HCT116 (cell line): ENCODE data around the gene SRR. TPM values are rescaled to one million over a fixed set of nuclear protein-coding genes. Genes with fewer than 3 reads are reported as not detected.

Source experiments
- ATAC-seq: fragments of 200-7000 bp; cut with Tn5 transposase; 2 replicates; pipeline ENCODE4 v1.9.1; 2020; ENCODE audit warnings: mild to moderate bottlenecking, moderate library complexity
- BruUV-seq: library from RNA; stranded (reverse); fragments of 400-500 nt; replicated peaks from 2 replicates; lab custom pipeline; 2021; lab: Mats Ljungman, UMichigan
- CTCF ChIA-PET: fragments of 300-600 bp; sonication (Branson Sonifier 250); formaldehyde crosslinking; loops from one replicate; lab custom pipeline; 2021; ENCODE audit warnings: antibody characterized with exemption; lab: Charles Lee
- POLR2A ChIA-PET: fragments of 300-600, 350-600 bp; sonication (Branson Sonifier 250); formaldehyde crosslinking; loops from one replicate; lab custom pipeline; 2021; ENCODE audit warnings: antibody characterized with exemption; lab: Charles Lee
- RAD21 ChIA-PET, 2 experiments: fragments of 300-600 bp; sonication (Branson Sonifier 250); formaldehyde crosslinking; loops; one replicate each; lab custom pipeline; 2023; ENCODE audit warnings: low total read pairs in 2 of 2; ENCODE audit not compliant: uncharacterized antibody in 2 of 2, unreplicated experiment in 2 of 2, low non-redundant PET in 1 of 2; lab: Charles Lee
- DNase-seq: peaks from one replicate; pipeline ENCODE4 v3.0.0-alpha.2; 2010; ENCODE audit warnings: low read depth, low spot score
- H2AFZ ChIP-seq: fragments of 200-600 bp; shearing (Covaris generic), sonication (generic); 2 replicates; pipeline ENCODE4 v1.6.1; 2017; ENCODE audit warnings: low read depth, mixed run types, mixed read lengths, antibody characterized with exemption, low read length; ENCODE audit not compliant: poor library complexity, severe bottlenecking
- H3K27ac ChIP-seq: 2 replicates; pipeline ENCODE4 v1.5.1; 2012; ENCODE audit warnings: low read depth, low read length
- H3K27me3 ChIP-seq: fragments of 200-600 bp; sonication (generic); 2 replicates; pipeline ENCODE4 v1.6.1; 2016; ENCODE audit warnings: mixed run types, low read length, mixed read lengths; ENCODE audit not compliant: insufficient read depth
- H3K36me3 ChIP-seq, 2 experiments: fragments of 200-500 bp in 1 of 2; fragments of 200-600 bp in 1 of 2; sonication (Bioruptor generic) in 1 of 2; sonication (generic) in 1 of 2; 2 replicates each; pipeline versions ENCODE4 v1.5.1 to v1.6.1; 2014 to 2016; ENCODE audit warnings: low read length in 2 of 2, inconsistent platforms in 1 of 2, mixed read lengths in 1 of 2, mixed run types in 1 of 2; ENCODE audit not compliant: insufficient read depth in 2 of 2, control insufficient read depth in 1 of 2
- H3K4me1 ChIP-seq, 2 experiments: fragments of 200-600 bp in 1 of 2; sonication (generic) in 1 of 2; 2 replicates each; pipeline versions ENCODE4 v1.5.1 to v1.6.1; 2012 to 2017; ENCODE audit warnings: low read length in 2 of 2, inconsistent platforms in 1 of 2, mild to moderate bottlenecking in 1 of 2, mixed read lengths in 1 of 2, mixed run types in 1 of 2, moderate library complexity in 1 of 2; ENCODE audit not compliant: insufficient read depth in 2 of 2, control insufficient read depth in 1 of 2
- H3K4me2 ChIP-seq: fragments of 200-600 bp; sonication (generic); 2 replicates; pipeline ENCODE4 v1.6.1; 2017; ENCODE audit warnings: mixed run types, low read length, mixed read lengths
- H3K4me3 ChIP-seq, 2 experiments: fragments of 200-600 bp in 1 of 2; sonication (generic) in 1 of 2; replicated peaks in 1 of 2; 2 replicates each; pipeline ENCODE4 v1.5.1; 2011 to 2016; ENCODE audit warnings: low read length in 2 of 2, control low read depth in 1 of 2, low read depth in 1 of 2, mild to moderate bottlenecking in 1 of 2, mixed read lengths in 1 of 2, mixed run types in 1 of 2
- H3K79me2 ChIP-seq: fragments of 200-600 bp; sonication (generic); 2 replicates; pipeline ENCODE4 v1.6.1; 2017; ENCODE audit warnings: mild to moderate bottlenecking, mixed run types, low read length, moderate library complexity, mixed read lengths; ENCODE audit not compliant: insufficient read depth
- H3K9ac ChIP-seq: fragments of 200-600 bp; sonication (generic); 2 replicates; pipeline ENCODE4 v1.6.1; 2016; ENCODE audit warnings: low read length, mixed read lengths
- H3K9me2 ChIP-seq: fragments of 200-600 bp; sonication (generic), shearing (Covaris generic); 2 replicates; pipeline ENCODE4 v1.6.1; 2017; ENCODE audit warnings: mixed run types, mild to moderate bottlenecking, moderate library complexity; ENCODE audit not compliant: insufficient read depth
- H3K9me3 ChIP-seq, 2 experiments: fragments of 200-500 bp in 1 of 2; fragments of 200-600 bp in 1 of 2; sonication (Bioruptor generic) in 1 of 2; sonication (generic) in 1 of 2; 2 replicates each; pipeline ENCODE4 v1.6.1; 2014 to 2017; ENCODE audit warnings: low read length in 2 of 2, mixed read lengths in 2 of 2, inconsistent platforms in 1 of 2, low read depth in 1 of 2, mild to moderate bottlenecking in 1 of 2, mixed run types in 1 of 2, moderate library complexity in 1 of 2; ENCODE audit not compliant: control insufficient read depth in 1 of 2, insufficient read depth in 1 of 2
- H4K20me1 ChIP-seq: fragments of 200-600 bp; sonication (generic), shearing (Covaris generic); 2 replicates; pipeline ENCODE4 v1.6.1; 2017; ENCODE audit warnings: mixed run types, mild to moderate bottlenecking, moderate library complexity; ENCODE audit not compliant: insufficient read depth
- CEBPB ChIP-seq: IDR thresholded peaks from 2 replicates; pipeline ENCODE4 v1.6.1; 2012; ENCODE audit warnings: low read depth
- EGR1 ChIP-seq: IDR thresholded peaks from 2 replicates; pipeline ENCODE4 v1.6.1; 2012; ENCODE audit warnings: low read depth
- EZH2phosphoT487 ChIP-seq: fragments of 200-600 bp; IDR thresholded peaks from 2 replicates; pipeline ENCODE4 v1.6.1; 2018; ENCODE audit warnings: antibody characterized with exemption, borderline replicate concordance
- FOSL1 ChIP-seq: IDR thresholded peaks from 2 replicates; pipeline ENCODE4 v1.6.1; 2012; ENCODE audit warnings: low read depth
- MAX ChIP-seq: IDR thresholded peaks from 2 replicates; pipeline ENCODE4 v1.6.1; 2012
- POLR2A ChIP-seq: IDR thresholded peaks from 2 replicates; pipeline ENCODE4 v1.7.0; 2011; ENCODE audit warnings: borderline replicate concordance; ENCODE audit not compliant: insufficient read depth, insufficient read length; ENCODE audit errors: extremely low read depth
- POLR2AphosphoS5 ChIP-seq: IDR thresholded peaks from 2 replicates; pipeline ENCODE4 v1.6.1; 2011; ENCODE audit warnings: mild to moderate bottlenecking, low read depth, low read length, moderate library complexity
- SIN3A ChIP-seq: IDR thresholded peaks from 2 replicates; pipeline ENCODE4 v1.6.1; 2012; ENCODE audit warnings: low read depth
- SRF ChIP-seq: IDR thresholded peaks from 2 replicates; pipeline ENCODE4 v1.6.1; 2012; ENCODE audit warnings: low read depth
- TCF7L2 ChIP-seq: IDR thresholded peaks from 2 replicates; pipeline ENCODE4 v1.7.0; 2011; ENCODE audit warnings: borderline replicate concordance, inconsistent platforms; ENCODE audit not compliant: insufficient read depth, insufficient read length; ENCODE audit errors: extremely low read depth
- YY1 ChIP-seq: IDR thresholded peaks from 2 replicates; pipeline ENCODE4 v1.6.1; 2011; ENCODE audit warnings: low read length, low read depth, moderate library complexity, mild to moderate bottlenecking; ENCODE audit not compliant: insufficient replicate concordance; ENCODE audit errors: extremely low read depth
- ZFX ChIP-seq: fragments of 450-650 bp; IDR thresholded peaks from 2 replicates; pipeline ENCODE4 v1.6.1; 2017
- ZNF274 ChIP-seq: fragments of 200-500 bp; sonication (Bioruptor generic); IDR thresholded peaks from 2 replicates; pipeline ENCODE4 v1.6.1; 2014; ENCODE audit warnings: mild to moderate bottlenecking, low read depth, low read length, inconsistent platforms
- intact Hi-C: fragments of 100-400 bp; cut with micrococcal nuclease; formaldehyde crosslinking; loops from 2 replicates; pipeline ENCODE4 v1.10.0; 2022
- total RNA-seq: library from RNA; stranded (reverse); gene quantifications from one replicate; pipeline ENCODE4 v1.2.1, GENCODE V29; 2021; ENCODE audit not compliant: unreplicated experiment
- TF ChIP-seq, protein P1 (sequence below): IDR thresholded peaks from 2 replicates; pipeline ENCODE4 v1.6.1; 2011; ENCODE audit warnings: mild to moderate bottlenecking, low read length, moderate library complexity; ENCODE audit not compliant: insufficient replicate concordance; ENCODE audit errors: extremely low read depth
- TF ChIP-seq, protein P2 (sequence below): IDR thresholded peaks from 2 replicates; pipeline ENCODE4 v1.6.1; 2012

The SRR gene
- total RNA-seq, 1 experiment from 2014 or later, result 15.1 TPM

GRCh38 chr17:2363851-2364762 is 60.4 kb downstream of the SRR start:
- no TSS peak for BruUV-seq

GRCh38 chr17:2364763-2365116 is 61.0 kb downstream of the SRR start:
- H4K20me1 ChIP-seq, result no peaks in the 10 kb centered on the region
- peaks cover 12 to 17% of the 10 kb centered on the region in 2 experiments for H3K4me1 ChIP-seq
- no peak overlapping the region for H3K9ac ChIP-seq
- no peaks in the 10 kb centered on the region for H3K9me2 ChIP-seq
- no peak overlapping the region for H3K4me2 ChIP-seq
- no peak overlapping the region for H3K27ac ChIP-seq
- BruUV-seq, result no TSS peak
- no peak overlapping the region for H2AFZ ChIP-seq
- no peaks in the 10 kb centered on the region for H3K9me3 ChIP-seq
- H3K36me3 ChIP-seq, result peaks cover 4 to 7% of the 10 kb centered on the region in 2 experiments; a peak in 2 of 4 replicates
- H3K27me3 ChIP-seq, result no peaks in the 10 kb centered on the region
- H3K4me3 ChIP-seq, result no peak overlapping the region
- DNase-seq, result no peak
- ATAC-seq, result no peak
- ChIA-PET POLR2A (no interaction called here), CTCF (no interaction called here), RAD21 (no interaction called here)
- intact Hi-C loops, result no loop called here
- H3K79me2 ChIP-seq, result no peaks in the 10 kb centered on the region
- TF ChIP-seq, protein P1, sequence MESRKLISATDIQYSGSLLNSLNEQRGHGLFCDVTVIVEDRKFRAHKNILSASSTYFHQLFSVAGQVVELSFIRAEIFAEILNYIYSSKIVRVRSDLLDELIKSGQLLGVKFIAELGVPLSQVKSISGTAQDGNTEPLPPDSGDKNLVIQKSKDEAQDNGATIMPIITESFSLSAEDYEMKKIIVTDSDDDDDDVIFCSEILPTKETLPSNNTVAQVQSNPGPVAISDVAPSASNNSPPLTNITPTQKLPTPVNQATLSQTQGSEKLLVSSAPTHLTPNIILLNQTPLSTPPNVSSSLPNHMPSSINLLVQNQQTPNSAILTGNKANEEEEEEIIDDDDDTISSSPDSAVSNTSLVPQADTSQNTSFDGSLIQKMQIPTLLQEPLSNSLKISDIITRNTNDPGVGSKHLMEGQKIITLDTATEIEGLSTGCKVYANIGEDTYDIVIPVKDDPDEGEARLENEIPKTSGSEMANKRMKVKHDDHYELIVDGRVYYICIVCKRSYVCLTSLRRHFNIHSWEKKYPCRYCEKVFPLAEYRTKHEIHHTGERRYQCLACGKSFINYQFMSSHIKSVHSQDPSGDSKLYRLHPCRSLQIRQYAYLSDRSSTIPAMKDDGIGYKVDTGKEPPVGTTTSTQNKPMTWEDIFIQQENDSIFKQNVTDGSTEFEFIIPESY, result no peak
- no peak for TF ChIP-seq EZH2phosphoT487
- TF ChIP-seq POLR2A, result no peak
- no peak for TF ChIP-seq ZFX
- no peak for TF ChIP-seq CEBPB
- TF ChIP-seq MAX, result no peak
- TF ChIP-seq, protein P2, sequence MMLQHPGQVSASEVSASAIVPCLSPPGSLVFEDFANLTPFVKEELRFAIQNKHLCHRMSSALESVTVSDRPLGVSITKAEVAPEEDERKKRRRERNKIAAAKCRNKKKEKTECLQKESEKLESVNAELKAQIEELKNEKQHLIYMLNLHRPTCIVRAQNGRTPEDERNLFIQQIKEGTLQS, result no peak
- no peak for TF ChIP-seq TCF7L2
- no peak for TF ChIP-seq SRF
- no peak for TF ChIP-seq ZNF274
- no peak for TF ChIP-seq SIN3A
- TF ChIP-seq YY1, result no peak
- TF ChIP-seq EGR1, result no peak
- no peak for TF ChIP-seq FOSL1

More at GRCh38 chr17:2363851-2364762, 60.4 kb downstream of the SRR start:
- no peak overlapping the region for H3K27ac ChIP-seq
- H3K79me2 ChIP-seq, result no peaks in the 10 kb centered on the region
- peaks cover 16 to 23% of the 10 kb centered on the region in 2 experiments for H3K4me1 ChIP-seq
- no peak overlapping the region for H2AFZ ChIP-seq
- ATAC-seq (no peak), DNase-seq (no peak)
- ChIA-PET CTCF (no interaction called here), RAD21 (no interaction called here), POLR2A (no interaction called here)
- intact Hi-C loops, result no loop called here
- H4K20me1 ChIP-seq, result no peaks in the 10 kb centered on the region
- H3K27me3 ChIP-seq, result no peaks in the 10 kb centered on the region
- TF ChIP-seq POLR2AphosphoS5 (no peak), SIN3A (no peak), EGR1 (no peak)
- H3K4me2 ChIP-seq, result no peak overlapping the region
- no peaks in the 10 kb centered on the region for H3K9me3 ChIP-seq
- no peak overlapping the region for H3K9ac ChIP-seq
- H3K4me3 ChIP-seq, result no peak overlapping the region
- H3K36me3 ChIP-seq, result peaks cover 4 to 7% of the 10 kb centered on the region in 2 experiments; a peak in 2 of 4 replicates
- no peaks in the 10 kb centered on the region for H3K9me2 ChIP-seq
